H1 (cell line): Measurements from ENCODE around the gene POLD1. TPM values are rescaled to one million over a fixed set of nuclear protein-coding genes. Genes with fewer than 3 reads are reported as not detected.

Source experiments
- CTCF ChIA-PET: fragments of 300-600 bp; sonication (Branson Sonifier 250); formaldehyde crosslinking; loops from one replicate; lab custom pipeline; 2021; ENCODE audit not compliant: partially characterized antibody; lab: Charles Lee
- POLR2A ChIA-PET: fragments of 300-600 bp; sonication (Branson Sonifier 250); formaldehyde crosslinking; loops from one replicate; lab custom pipeline; 2021; ENCODE audit warnings: inconsistent platforms; ENCODE audit not compliant: partially characterized antibody; lab: Charles Lee
- DNase-seq, 2 experiments: peaks; one replicate each; pipeline versions ENCODE4 v3.0.0 to v3.0.0-alpha.2; 2010 to 2022; ENCODE audit warnings: low spot score in 2 of 2, low read depth in 1 of 2, mixed read lengths in 1 of 2
- FAIRE-seq: peaks from 2 replicates; lab custom pipeline; 2011; peaks lifted over from hg19 to GRCh38; lab: Jason Lieb, UNC
- H2AFZ ChIP-seq: 2 replicates; pipeline ENCODE4 v1.8.1; 2012; ENCODE audit warnings: low read length, inconsistent platforms
- H2AK5ac ChIP-seq: 2 replicates; pipeline ENCODE4 v1.6.1; 2013; ENCODE audit warnings: low read depth, low read length
- H2BK120ac ChIP-seq: replicated peaks from 2 replicates; pipeline ENCODE3; 2013; ENCODE audit warnings: low read depth, low read length, inconsistent platforms
- H2BK12ac ChIP-seq: 2 replicates; pipeline ENCODE4 v1.6.1; 2013; ENCODE audit warnings: low read depth, low read length
- H2BK15ac ChIP-seq: 2 replicates; pipeline ENCODE4 v1.6.1; 2013; ENCODE audit warnings: low read length
- H2BK20ac ChIP-seq: 2 replicates; pipeline ENCODE4 v1.6.1; 2013; ENCODE audit warnings: low read length
- H2BK5ac ChIP-seq: 2 replicates; pipeline ENCODE4 v1.6.1; 2013; ENCODE audit warnings: low read depth, low read length
- H3K14ac ChIP-seq: 2 replicates; pipeline ENCODE4 v1.6.1; 2013; ENCODE audit warnings: inconsistent platforms; ENCODE audit not compliant: insufficient read length
- H3K18ac ChIP-seq: 2 replicates; pipeline ENCODE4 v1.6.1; 2013; ENCODE audit warnings: low read length; ENCODE audit errors: extremely low read depth
- H3K23ac ChIP-seq: 2 replicates; pipeline ENCODE4 v1.6.1; 2013; ENCODE audit warnings: inconsistent platforms; ENCODE audit not compliant: insufficient read length
- H3K23me2 ChIP-seq: 2 replicates; pipeline ENCODE4 v1.6.1; 2013; ENCODE audit warnings: low read depth, low read length
- H3K27ac ChIP-seq: 2 replicates; pipeline ENCODE4 v1.6.1; 2011; ENCODE audit warnings: low read depth, low read length, inconsistent platforms
- H3K27me3 ChIP-seq, 4 experiments: replicated peaks in 1 of 4; 1 replicate in 1 of 4; 2 replicates in 3 of 4; pipeline versions ENCODE4 v1.6.1 to v1.8.1; 2011 to 2013; ENCODE audit warnings: low read length in 3 of 4, mild to moderate bottlenecking in 3 of 4, inconsistent platforms in 2 of 4, mixed read lengths in 2 of 4, moderate library complexity in 1 of 4; ENCODE audit not compliant: control insufficient read depth in 3 of 4, insufficient read depth in 3 of 4; ENCODE audit errors: extremely low read depth in 1 of 4
- H3K36me3 ChIP-seq, 4 experiments: 2 replicates each; pipeline versions ENCODE4 v1.6.1 to v1.8.1; 2011 to 2013; ENCODE audit warnings: mild to moderate bottlenecking in 4 of 4, low read length in 3 of 4, moderate library complexity in 2 of 4, control low read depth in 1 of 4, inconsistent platforms in 1 of 4; ENCODE audit not compliant: insufficient read depth in 4 of 4, control insufficient read depth in 2 of 4
- H3K4ac ChIP-seq: replicated peaks from 2 replicates; pipeline ENCODE3; 2013; ENCODE audit warnings: low read length, low read depth, mixed read lengths, inconsistent platforms; ENCODE audit not compliant: insufficient read length
- H3K4me1 ChIP-seq, 4 experiments: replicated peaks in 1 of 4; 1 replicate in 1 of 4; 2 replicates in 3 of 4; pipeline versions ENCODE4 v1.6.1 to v1.8.1; 2011 to 2013; ENCODE audit warnings: low read length in 3 of 4, inconsistent platforms in 2 of 4, mixed read lengths in 1 of 4; ENCODE audit not compliant: insufficient read depth in 4 of 4, control insufficient read depth in 3 of 4
- H3K4me2 ChIP-seq, 2 experiments: 2 replicates each; pipeline versions ENCODE4 v1.6.1 to v1.8.1; 2011 to 2013; ENCODE audit warnings: low read depth in 2 of 2, low read length in 2 of 2, control low read depth in 1 of 2, inconsistent platforms in 1 of 2, mild to moderate bottlenecking in 1 of 2; ENCODE audit not compliant: insufficient read depth in 1 of 2
- H3K4me3 ChIP-seq, 4 experiments: fragments of 200-600, 300-600 bp in 1 of 4; sonication (generic), shearing (Covaris generic), sonication (Bioruptor Twin) in 1 of 4; 2 replicates each; pipeline versions ENCODE4 v1.5.1 to v1.8.1; 2011 to 2016; ENCODE audit warnings: low read length in 4 of 4, low read depth in 3 of 4, control low read depth in 2 of 4, inconsistent platforms in 2 of 4, mild to moderate bottlenecking in 2 of 4, mixed read lengths in 1 of 4, moderate library complexity in 1 of 4; ENCODE audit not compliant: insufficient read depth in 2 of 4; ENCODE audit errors: extremely low read depth in 1 of 4
- H3K56ac ChIP-seq: replicated peaks from 2 replicates; pipeline ENCODE3; 2013; ENCODE audit warnings: low read depth, mild to moderate bottlenecking, mixed read lengths, low read length, inconsistent platforms; ENCODE audit not compliant: insufficient read length
- H3K79me1 ChIP-seq: 2 replicates; pipeline ENCODE4 v1.6.1; 2013; ENCODE audit warnings: low read depth, low read length, control low read depth
- H3K79me2 ChIP-seq, 2 experiments: 2 replicates each; pipeline versions ENCODE4 v1.6.1 to v1.8.1; 2012 to 2013; ENCODE audit warnings: low read length in 2 of 2, mild to moderate bottlenecking in 2 of 2, inconsistent platforms in 1 of 2; ENCODE audit not compliant: insufficient read depth in 2 of 2, control insufficient read depth in 1 of 2
- H3K9ac ChIP-seq, 4 experiments: replicated peaks in 1 of 4; 1 replicate in 1 of 4; 2 replicates in 3 of 4; pipeline versions ENCODE4 v1.6.1 to v1.8.1; 2011 to 2013; ENCODE audit warnings: low read depth in 3 of 4, low read length in 3 of 4, control low read depth in 2 of 4, mild to moderate bottlenecking in 2 of 4, moderate library complexity in 2 of 4, inconsistent platforms in 1 of 4; ENCODE audit errors: extremely low read depth in 1 of 4
- H3K9me3 ChIP-seq, 2 experiments: 2 replicates each; pipeline versions ENCODE4 v1.6.1 to v1.8.1; 2012 to 2013; ENCODE audit warnings: mild to moderate bottlenecking in 2 of 2, moderate library complexity in 2 of 2, control low read depth in 1 of 2, inconsistent platforms in 1 of 2, low read depth in 1 of 2, low read length in 1 of 2, mixed read lengths in 1 of 2; ENCODE audit not compliant: insufficient read depth in 2 of 2
- H4K20me1 ChIP-seq, 2 experiments: replicated peaks in 1 of 2; 2 replicates each; pipeline versions ENCODE3 to v1.8.1; 2011 to 2013; ENCODE audit warnings: inconsistent platforms in 2 of 2, low read length in 2 of 2, mild to moderate bottlenecking in 1 of 2; ENCODE audit not compliant: insufficient read depth in 2 of 2, control insufficient read depth in 1 of 2
- H4K5ac ChIP-seq: 2 replicates; pipeline ENCODE4 v1.6.1; 2013; ENCODE audit warnings: low read length, low read depth, mixed read lengths, inconsistent platforms; ENCODE audit not compliant: insufficient read length
- H4K8ac ChIP-seq: 2 replicates; pipeline ENCODE4 v1.8.0; 2013; ENCODE audit warnings: mild to moderate bottlenecking, moderate library complexity, low read length, inconsistent platforms; ENCODE audit not compliant: insufficient read depth; ENCODE audit errors: extremely low read depth
- H4K91ac ChIP-seq: replicated peaks from 2 replicates; pipeline ENCODE3; 2013; ENCODE audit warnings: low read length, mixed read lengths, inconsistent platforms; ENCODE audit not compliant: insufficient read length
- BCL11A ChIP-seq, 2 experiments: IDR thresholded peaks; one replicate each; pipeline ENCODE4 v1.6.1; 2011; ENCODE audit warnings: low read depth in 2 of 2, low read length in 2 of 2, mild to moderate bottlenecking in 2 of 2
- EP300 ChIP-seq, 2 experiments: IDR thresholded peaks; 1 replicate in 1 of 2; 2 replicates in 1 of 2; pipeline ENCODE4 v1.6.1; 2011 to 2012; ENCODE audit warnings: low read depth in 2 of 2, low read length in 2 of 2, mild to moderate bottlenecking in 2 of 2, borderline replicate concordance in 1 of 2, inconsistent platforms in 1 of 2, moderate library complexity in 1 of 2
- GABPA ChIP-seq: IDR thresholded peaks from 2 replicates; pipeline ENCODE4 v1.6.1; 2011; ENCODE audit warnings: mild to moderate bottlenecking, low read length, moderate library complexity, borderline replicate concordance; ENCODE audit not compliant: insufficient read depth
- KDM4A ChIP-seq: IDR thresholded peaks from one replicate; pipeline ENCODE4 v1.7.1; 2012; ENCODE audit warnings: low read depth, mild to moderate bottlenecking, moderate library complexity, low read length, inconsistent platforms; ENCODE audit not compliant: severe bottlenecking
- POLR2A ChIP-seq, 2 experiments: IDR thresholded peaks; 1 replicate in 1 of 2; 2 replicates in 1 of 2; pipeline ENCODE4 v1.6.1; 2011; ENCODE audit warnings: low read depth in 2 of 2, low read length in 2 of 2, mild to moderate bottlenecking in 2 of 2; ENCODE audit errors: control extremely low read depth in 1 of 2
- RNF2 ChIP-seq: fragments of 200-900, 300-1000 bp; sonication (generic); IDR thresholded peaks from 2 replicates; pipeline ENCODE4 v1.7.1; 2016; ENCODE audit warnings: borderline replicate concordance, low read depth, mild to moderate bottlenecking, antibody characterized with exemption, low read length; ENCODE audit not compliant: poor library complexity, severe bottlenecking; ENCODE audit errors: missing control alignments
- SIN3A ChIP-seq, 2 experiments: IDR thresholded peaks in 1 of 2; conservative IDR thresholded peaks in 1 of 2; 2 replicates each; pipeline ENCODE4 v1.6.1; 2011 to 2012; ENCODE audit warnings: low read length in 2 of 2, improper control_type of control experiment in 1 of 2, low read depth in 1 of 2, mild to moderate bottlenecking in 1 of 2
- SP1 ChIP-seq: IDR thresholded peaks from 2 replicates; pipeline ENCODE4 v1.6.1; 2011; ENCODE audit warnings: low read depth, low read length
- WGBS, 2 experiments: shearing (Covaris generic) in 1 of 2; methylation state at CpG; one replicate each; pipeline versions ENCODE4 v1.1.6 to v1.1.7; 2013 to 2015; ENCODE audit warnings: low lambda C conversion rate in 2 of 2, mixed read lengths in 2 of 2, inconsistent platforms in 1 of 2, low coverage in 1 of 2, missing lambda C conversion rate in 1 of 2; ENCODE audit not compliant: insufficient replicate concordance in 2 of 2, insufficient coverage in 1 of 2, insufficient read length in 1 of 2; ENCODE audit errors: extremely low coverage in 1 of 2, missing lambda C conversion rate in 1 of 2; 5-methylcytosine and 5-hydroxymethylcytosine counted together
- polyA plus RNA-seq, 7 experiments: library from polyadenylated mRNA; depleted of rRNA in 3 of 7; stranded (reverse) in 5 of 7; unstranded in 2 of 7; fragments of >200 nt in 5 of 7; fragments of 200-250 nt in 2 of 7; gene quantifications; 1 replicate in 5 of 7; 2 replicates in 1 of 7; 4 replicates in 1 of 7; pipeline versions ENCODE4 v1.2.1 to v1.2.3, GENCODE V29; 2011 to 2013; ENCODE audit warnings: missing spikeins in 2 of 7, mixed read lengths in 2 of 7
- total RNA-seq: library from RNA; stranded (reverse); fragmentation: NEBNext Ultra II Directional; extraction: Animal tissue kit (Norgen Biotek cat#: 25700); gene quantifications from 2 replicates; pipeline ENCODE4 v1.2.1, GENCODE V29; 2021
- TF ChIP-seq, protein P1 (sequence below): IDR thresholded peaks from 2 replicates; pipeline ENCODE4 v1.6.1; 2011; ENCODE audit warnings: low read length, improper control_type of control experiment
- TF ChIP-seq, protein P2 (sequence below): IDR thresholded peaks from 2 replicates; pipeline ENCODE4 v1.6.1; 2012; ENCODE audit warnings: inconsistent platforms

Gene POLD1
- total and polyA plus RNA-seq, 2 of the 8 experiments (the other 6 are each of a cell fraction or from before 2014, with no cell fraction given), result 141 to 142 TPM

DNA sequence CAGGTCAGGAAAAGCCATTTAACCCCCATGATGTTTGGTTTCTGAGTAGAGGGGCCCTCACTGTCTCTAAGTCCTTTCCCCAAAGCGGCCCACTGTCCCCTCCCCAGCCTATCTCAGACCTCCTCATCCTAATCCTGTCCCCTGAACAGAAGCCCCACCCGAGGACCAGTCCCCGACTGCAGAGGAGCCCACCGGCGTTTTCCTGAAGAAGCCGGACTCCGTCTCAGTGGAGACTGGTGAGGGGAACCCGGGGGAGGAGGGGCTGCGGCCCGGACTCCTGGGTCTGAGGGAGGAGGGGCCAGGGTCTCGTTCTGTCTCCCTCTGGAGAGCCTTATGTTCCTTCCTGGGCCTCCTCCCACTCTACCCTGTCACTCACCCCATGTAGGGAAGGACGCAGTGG is 51.5 kb downstream of the POLD1 start:
- ChIA-PET POLR2A (interaction anchor here (0.7 to 1.4 kb wide), 2 partner anchors 17 to 19 kb away, joined by 4 read pairs; partner anchors contain the start of gene SPIB), CTCF (interaction anchor here (0.6 to 1.4 kb wide), 6 partner anchors 8 to 153 kb away, joined by 3 to 11 read pairs (median 3); no protein-coding TSS in a partner anchor)
- Histone ChIP-seq H3K23ac (no peak overlapping the region), H2BK15ac (0 out of 2 replicates have a peak overlapping the region, but pooled peaks have one; percentile 61), H3K23me2 (peaks cover 7% of the 10 kb centered on the region; the same call in 1 of the 2 replicates), H3K9ac (no peak overlapping the region), H2BK12ac (no peak overlapping the region), H3K27me3 (peaks cover 0 to 4% (median 3%) of the 10 kb centered on the region in 4 experiments; a peak in 4 of 7 replicates), H4K20me1 (no peaks in the 10 kb centered on the region), H4K5ac (no peak overlapping the region), H3K4me3 (no peak overlapping the region), H3K9me3 (no peaks in the 10 kb centered on the region), H3K18ac (no peak overlapping the region), H2BK120ac (no peak overlapping the region), H3K4me2 (no peak overlapping the region), H3K4me1 (peaks cover 2 to 13% (median 9%) of the 10 kb centered on the region in 4 experiments), H2BK20ac (no peak overlapping the region), H3K79me2 (no peaks in the 10 kb centered on the region), H3K79me1 (no peaks in the 10 kb centered on the region), H4K8ac (no peak overlapping the region), H4K91ac (no peak overlapping the region), H3K14ac (no peak overlapping the region), H2AK5ac (no peak overlapping the region), H2BK5ac (no peak overlapping the region), H3K36me3 (no peaks in the 10 kb centered on the region), H3K27ac (no peak overlapping the region), H2AFZ (no peak overlapping the region), H3K56ac (no peak overlapping the region), H3K4ac (no peak overlapping the region)
- TF ChIP-seq SIN3A (conservative IDR thresholded peaks at IDR 0.05 in 1 of 2, IDR thresholded peaks at IDR 0.05 in 1 of 2; ENCODE audit: low read depth in 1 of 2, low read length in 2 of 2), result no peak
- TF ChIP-seq SP1, result no peak
- no peak for TF ChIP-seq KDM4A
- no peak for TF ChIP-seq BCL11A (IDR thresholded peaks at IDR 0.05; ENCODE audit: low read depth in 2 of 2, low read length in 2 of 2)
- no peak for TF ChIP-seq POLR2A (IDR thresholded peaks at IDR 0.05; ENCODE audit: control extremely low read depth in 1 of 2, low read depth in 2 of 2, low read length in 2 of 2)
- no peak for TF ChIP-seq EP300 (IDR thresholded peaks at IDR 0.05; ENCODE audit: borderline replicate concordance in 1 of 2, low read depth in 2 of 2, low read length in 2 of 2)
- TF ChIP-seq, protein P1, sequence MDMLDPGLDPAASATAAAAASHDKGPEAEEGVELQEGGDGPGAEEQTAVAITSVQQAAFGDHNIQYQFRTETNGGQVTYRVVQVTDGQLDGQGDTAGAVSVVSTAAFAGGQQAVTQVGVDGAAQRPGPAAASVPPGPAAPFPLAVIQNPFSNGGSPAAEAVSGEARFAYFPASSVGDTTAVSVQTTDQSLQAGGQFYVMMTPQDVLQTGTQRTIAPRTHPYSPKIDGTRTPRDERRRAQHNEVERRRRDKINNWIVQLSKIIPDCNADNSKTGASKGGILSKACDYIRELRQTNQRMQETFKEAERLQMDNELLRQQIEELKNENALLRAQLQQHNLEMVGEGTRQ, result no peak
- TF ChIP-seq, protein P2, sequence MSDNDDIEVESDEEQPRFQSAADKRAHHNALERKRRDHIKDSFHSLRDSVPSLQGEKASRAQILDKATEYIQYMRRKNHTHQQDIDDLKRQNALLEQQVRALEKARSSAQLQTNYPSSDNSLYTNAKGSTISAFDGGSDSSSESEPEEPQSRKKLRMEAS, result no peak
- no peak for TF ChIP-seq GABPA
- TF ChIP-seq RNF2, result no peak
- FAIRE-seq (no peak), DNase-seq (no peak)
- WGBS, 2 experiments, result 96% methylated on average over 10 of the region's 12 CpGs; no CpG with 5 or more reads in 1 of the 2 experiments
